ENCODE measurements around the gene TRAPPC8. TPM values are rescaled to one million over a fixed set of nuclear protein-coding genes. Genes with fewer than 3 reads are reported as not detected.

The TRAPPC8 gene
- total RNA-seq, 2 donors from 2014 or later: 27.0 to 45.4 TPM

GRCh38 chr18:31789409-31789808, 153.5 kb downstream of the TRAPPC8 start:
- TF ChIP-seq POLR2AphosphoS5 (IDR thresholded peaks at IDR 0.05) (no peak), POLR2A (IDR thresholded peaks at IDR 0.05) (no peak), CTCF (IDR thresholded peaks at IDR 0.05) (no peak)
- intact Hi-C loops (cut with DNase I): no loop called here
- Histone ChIP-seq H3K4me1 (replicated peaks) (no peaks in the 10 kb centered on the region), H3K4me3 (no peak overlapping the region), H3K27me3 (replicated peaks; ENCODE audit: insufficient read depth) (no peaks in the 10 kb centered on the region), H3K9me3 (no peaks in the 10 kb centered on the region), H3K36me3 (no peaks in the 10 kb centered on the region), H3K27ac (no peak overlapping the region)
- WGBS: 75% methylated on average over 10 of the region's 10 CpGs
- no peak for DNase-seq (ENCODE audit: low spot score)

- H3K27me3 ChIP-seq (replicated peaks; ENCODE audit: insufficient read depth): no peaks in the 10 kb centered on the region
- 88% methylated on average over 3 of the region's 3 CpGs for WGBS
- H3K9me3 ChIP-seq: no peaks in the 10 kb centered on the region
- intact Hi-C loops (cut with DNase I): no loop called here
- H3K36me3 ChIP-seq: no peaks in the 10 kb centered on the region
- H3K27ac ChIP-seq: no peak overlapping the region
- H3K4me1 ChIP-seq (replicated peaks): no peaks in the 10 kb centered on the region
- TF ChIP-seq CTCF (IDR thresholded peaks at IDR 0.05) (no peak), POLR2AphosphoS5 (IDR thresholded peaks at IDR 0.05) (no peak), POLR2A (IDR thresholded peaks at IDR 0.05) (no peak)
- no peak for DNase-seq (ENCODE audit: low spot score)
- no peak overlapping the region for H3K4me3 ChIP-seq
Measured at GRCh38 chr18:31783059-31783458, 159.9 kb downstream of the TRAPPC8 start.

Small RNAs within 50 kb of the gene (small RNA-seq; reads per million reads assigned to genes)
- 0 reads per million in 2 donors for gene RNU6-1050P

Other genes with a start within 250 kb of the TRAPPC8 start
- 1 to 10 TPM in 1 of 2 donors, under 1 TPM in 1; 0.18 to 1.3 TPM for gene SLC25A52, start 182.2 kb downstream of the TRAPPC8 start, total RNA-seq
- gene RNF125, start 75.7 kb upstream of the TRAPPC8 start, total RNA-seq: 1 to 10 TPM; 1.2 to 2.6 TPM
- 10 to 100 TPM; 25.4 to 72.9 TPM for gene RNF138, start 148.7 kb upstream of the TRAPPC8 start, total RNA-seq
- gene MEP1B, start 246.9 kb upstream of the TRAPPC8 start, total RNA-seq: under 1 TPM in 1 of 2 donors, not detected in 1; 0.34 TPM

Data from prostate gland (tissue), 2 donors.